Measurements from ENCODE around the gene MAP3K8. TPM values are rescaled to one million over a fixed set of nuclear protein-coding genes. Genes with fewer than 3 reads are reported as not detected.

MAP3K8 gene
- total RNA-seq, 1 donor from 2014 or later, result 34.0 TPM

DNA sequence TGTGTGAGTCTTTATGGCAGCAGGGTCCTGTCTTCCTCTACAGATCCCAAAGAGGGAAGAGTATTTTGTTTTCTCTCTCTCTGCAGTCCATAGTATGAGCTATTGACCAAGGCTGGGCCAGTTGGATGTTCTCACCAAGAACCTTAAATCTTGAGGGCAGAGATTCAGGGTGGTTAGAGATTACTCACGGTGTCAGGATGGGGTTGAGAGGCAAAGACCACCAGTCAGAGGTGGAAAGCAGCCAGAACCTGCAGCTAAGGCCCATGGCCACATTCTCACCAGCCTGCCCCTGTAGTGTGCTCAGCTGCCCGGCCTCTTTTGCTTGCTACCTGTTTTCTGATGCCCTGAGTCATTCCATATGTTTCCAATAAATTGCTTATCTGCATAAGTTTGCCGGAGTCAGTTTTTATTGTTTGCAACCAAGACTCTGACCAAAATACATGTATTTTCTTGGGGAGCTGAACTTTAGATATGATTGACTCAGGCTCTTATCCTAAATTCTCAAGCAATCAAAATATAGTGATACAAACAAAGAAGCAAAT lies 67.0 kb downstream of the MAP3K8 start:
- ATAC-seq (no peak), DNase-seq (no peak)
- no peaks in the 10 kb centered on the region for H3K27me3 ChIP-seq (ENCODE audit: low read depth)
- H3K36me3 ChIP-seq, result no peaks in the 10 kb centered on the region
- TF ChIP-seq, protein P1, sequence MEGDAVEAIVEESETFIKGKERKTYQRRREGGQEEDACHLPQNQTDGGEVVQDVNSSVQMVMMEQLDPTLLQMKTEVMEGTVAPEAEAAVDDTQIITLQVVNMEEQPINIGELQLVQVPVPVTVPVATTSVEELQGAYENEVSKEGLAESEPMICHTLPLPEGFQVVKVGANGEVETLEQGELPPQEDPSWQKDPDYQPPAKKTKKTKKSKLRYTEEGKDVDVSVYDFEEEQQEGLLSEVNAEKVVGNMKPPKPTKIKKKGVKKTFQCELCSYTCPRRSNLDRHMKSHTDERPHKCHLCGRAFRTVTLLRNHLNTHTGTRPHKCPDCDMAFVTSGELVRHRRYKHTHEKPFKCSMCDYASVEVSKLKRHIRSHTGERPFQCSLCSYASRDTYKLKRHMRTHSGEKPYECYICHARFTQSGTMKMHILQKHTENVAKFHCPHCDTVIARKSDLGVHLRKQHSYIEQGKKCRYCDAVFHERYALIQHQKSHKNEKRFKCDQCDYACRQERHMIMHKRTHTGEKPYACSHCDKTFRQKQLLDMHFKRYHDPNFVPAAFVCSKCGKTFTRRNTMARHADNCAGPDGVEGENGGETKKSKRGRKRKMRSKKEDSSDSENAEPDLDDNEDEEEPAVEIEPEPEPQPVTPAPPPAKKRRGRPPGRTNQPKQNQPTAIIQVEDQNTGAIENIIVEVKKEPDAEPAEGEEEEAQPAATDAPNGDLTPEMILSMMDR (IDR thresholded peaks at IDR 0.05), result no peak
- intact Hi-C loops (cut with DNase I), result no loop called here
- no peak overlapping the region for H3K27ac ChIP-seq
- H3K4me3 ChIP-seq, result no peak overlapping the region
- H3K9me3 ChIP-seq, result no peaks in the 10 kb centered on the region
- H3K4me1 ChIP-seq, result peaks cover 42% of the 10 kb centered on the region

DNA sequence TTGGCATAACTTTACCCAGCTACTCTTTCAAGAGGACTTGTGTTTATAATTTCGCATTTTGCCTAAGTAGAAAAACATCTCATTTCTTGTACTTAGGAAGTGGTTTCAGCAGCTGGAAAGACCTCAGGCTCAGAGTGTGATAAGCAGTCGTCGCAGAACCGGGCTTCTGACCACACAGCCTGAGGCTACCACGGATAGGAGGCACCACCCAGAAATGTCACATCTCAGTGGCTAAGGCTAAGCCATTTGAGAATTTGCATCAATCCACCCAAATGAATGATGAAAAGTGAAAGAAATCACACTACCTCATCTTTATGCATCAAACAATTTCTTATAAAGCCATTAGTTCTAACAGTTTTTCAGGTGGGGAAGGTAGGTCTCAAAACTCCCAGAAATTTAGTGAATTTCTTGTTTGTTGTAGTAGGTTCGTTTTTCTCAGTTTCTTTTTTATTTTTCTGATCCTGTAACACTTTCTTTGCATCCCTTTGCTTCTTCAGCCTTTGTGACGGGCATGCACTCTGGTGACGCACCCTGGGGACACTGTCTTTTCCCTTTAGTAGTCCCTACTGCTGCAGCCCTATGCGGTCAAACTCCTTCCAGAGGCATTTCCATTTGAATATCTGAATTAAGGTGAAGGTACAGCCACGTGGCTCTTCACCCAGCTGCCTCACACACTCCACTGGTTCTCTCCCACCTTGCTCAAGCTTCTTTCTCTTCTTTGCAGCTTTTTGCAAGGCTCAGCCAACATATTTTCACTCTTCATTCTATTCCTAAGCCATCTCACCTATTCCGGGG lies 68.5 kb downstream of the MAP3K8 start:
- Histone ChIP-seq H3K27ac (peak overlapping the region; percentile 11), H3K36me3 (no peaks in the 10 kb centered on the region), H3K4me1 (peaks cover 48% of the 10 kb centered on the region), H3K27me3 (ENCODE audit: low read depth) (no peaks in the 10 kb centered on the region), H3K4me3 (no peak overlapping the region), H3K9me3 (no peaks in the 10 kb centered on the region)
- TF ChIP-seq, protein P1 (IDR thresholded peaks at IDR 0.05), result no peak
- ATAC-seq (peak; percentile 77 to 80), DNase-seq (no peak)
- intact Hi-C loops (cut with DNase I), result no loop called here

DNA sequence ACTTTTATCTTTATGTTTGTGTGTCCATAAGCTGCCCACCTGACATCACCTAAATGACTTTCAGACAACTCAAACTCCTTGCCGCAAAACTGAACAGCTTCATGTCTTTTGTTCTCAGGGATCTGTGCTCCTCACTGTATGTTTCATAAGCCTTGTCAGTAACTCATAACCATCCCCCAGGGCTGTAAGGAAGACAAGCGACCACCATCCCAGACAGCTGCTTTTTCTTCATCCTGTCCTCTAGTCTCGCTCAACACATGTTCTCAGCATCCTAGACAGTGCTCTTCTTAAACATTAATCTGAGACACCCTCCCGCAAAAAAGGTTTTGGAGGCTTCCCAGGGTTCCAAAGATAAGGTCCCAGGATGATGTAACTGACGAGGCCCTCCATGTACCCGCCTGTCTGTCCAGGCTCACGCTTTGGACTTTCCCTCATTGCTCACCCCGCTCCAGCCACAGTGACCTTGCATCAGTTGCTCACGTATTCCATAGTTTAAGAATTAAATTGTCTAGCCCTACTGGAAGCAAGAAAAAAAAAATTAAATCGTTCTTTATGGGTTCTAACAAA lies 69.8 kb downstream of the MAP3K8 start:
- Histone ChIP-seq H3K27ac (no peak overlapping the region), H3K27me3 (ENCODE audit: low read depth) (no peaks in the 10 kb centered on the region), H3K9me3 (no peaks in the 10 kb centered on the region), H3K4me3 (no peak overlapping the region), H3K4me1 (peaks cover 42% of the 10 kb centered on the region), H3K36me3 (no peaks in the 10 kb centered on the region)
- ATAC-seq, result no peak
- intact Hi-C loops (cut with DNase I), result no loop called here
- TF ChIP-seq, protein P1 (IDR thresholded peaks at IDR 0.05), result no peak
- DNase-seq, result no peak

DNA sequence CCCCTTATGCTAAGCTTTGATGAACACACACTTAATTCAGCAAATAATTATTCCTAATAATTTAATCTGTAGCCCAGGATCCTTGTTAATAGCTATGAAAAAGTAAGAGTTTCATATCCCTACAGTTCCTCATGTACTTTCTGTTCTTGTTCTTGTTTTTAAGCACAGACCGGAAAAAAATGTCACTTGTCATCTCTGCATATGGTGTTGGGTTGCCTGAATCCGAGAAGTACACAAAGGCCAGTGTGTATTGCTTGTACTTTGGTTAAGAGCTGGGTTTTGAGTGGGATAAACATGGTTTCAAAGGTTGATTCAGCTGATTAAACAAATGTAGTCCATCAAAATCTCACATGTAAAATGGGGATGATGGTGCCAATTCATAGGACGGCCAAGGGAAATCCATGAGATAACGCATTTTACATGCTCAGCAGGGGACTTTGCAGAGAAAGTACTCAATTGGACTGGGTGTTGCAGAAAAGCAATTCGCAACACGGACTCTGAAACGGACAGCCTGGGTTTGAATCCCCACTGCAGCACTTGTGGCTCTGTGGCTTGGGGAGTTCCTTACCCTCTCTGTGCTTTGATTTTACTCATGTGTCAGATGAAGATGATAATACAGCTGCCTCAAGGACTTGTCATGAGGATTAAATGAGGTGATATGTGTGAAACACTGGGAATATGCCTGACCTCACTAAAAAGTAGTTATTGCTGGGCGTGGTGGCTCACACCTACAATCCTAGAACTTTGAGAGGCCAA lies 71.7 kb downstream of the MAP3K8 start:
- Histone ChIP-seq H3K27ac (peak overlapping the region; percentile 37), H3K4me1 (peaks cover 54% of the 10 kb centered on the region), H3K9me3 (no peaks in the 10 kb centered on the region), H3K27me3 (ENCODE audit: low read depth) (no peaks in the 10 kb centered on the region), H3K36me3 (no peaks in the 10 kb centered on the region), H3K4me3 (no peak overlapping the region)
- intact Hi-C loops (cut with DNase I), result no loop called here
- DNase-seq, result no peak
- TF ChIP-seq, protein P1 (IDR thresholded peaks at IDR 0.05), result no peak
- ATAC-seq, result peak in 1 of 2 donors; percentile 36

DNA sequence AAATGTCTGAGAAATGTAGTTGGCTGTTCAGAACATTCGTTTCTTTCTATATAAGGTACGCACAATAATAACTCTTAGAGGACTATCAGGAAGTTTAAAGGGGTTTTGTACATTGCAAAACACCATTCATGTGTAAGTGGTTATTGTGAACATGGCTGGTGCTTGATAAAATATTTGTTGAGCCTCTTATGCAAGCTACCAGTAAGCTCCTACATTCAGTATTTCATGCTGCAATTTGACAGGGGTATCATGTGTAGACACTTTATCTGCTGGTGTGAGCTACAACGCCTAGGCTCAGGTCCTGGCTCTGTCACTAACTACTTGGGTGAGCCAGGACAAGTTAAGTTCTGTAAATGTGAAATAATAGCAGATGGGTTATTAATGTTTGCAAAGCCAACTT lies 75.5 kb downstream of the MAP3K8 start:
- Histone ChIP-seq H3K36me3 (no peaks in the 10 kb centered on the region), H3K4me1 (peaks cover 38% of the 10 kb centered on the region), H3K9me3 (no peaks in the 10 kb centered on the region), H3K27ac (peak overlapping the region; percentile 52), H3K27me3 (ENCODE audit: low read depth) (no peaks in the 10 kb centered on the region), H3K4me3 (no peak overlapping the region)
- intact Hi-C loops (cut with DNase I), result no loop called here
- TF ChIP-seq, protein P1 (IDR thresholded peaks at IDR 0.05), result no peak
- ATAC-seq (peak; percentile 80 to 81), DNase-seq (no peak)

Data from lower lobe of right lung (tissue), 2 donors.